BE2C (cell line): Measurements from ENCODE around the gene IL7R.
"Not testable (repeated sequence)": the region's sequence is repeated elsewhere in the genome, so short reads cannot be mapped to it uniquely, and the experiment has no call there.

Experiments used
- DNase-seq: peaks from one replicate; pipeline ENCODE4 v3.0.0-alpha.2; 2020
- H3K27me3 ChIP-seq: fragments of 250-450 bp; sonication (Bioruptor Pico); 2 replicates; pipeline ENCODE4 v1.5.1; 2020; ENCODE audit warnings: mild to moderate bottlenecking
- H3K36me3 ChIP-seq: fragments of 250-450 bp; sonication (Bioruptor Pico); 2 replicates; pipeline ENCODE4 v1.5.1; 2020; ENCODE audit warnings: mild to moderate bottlenecking
- H3K4me1 ChIP-seq: fragments of 250-450 bp; sonication (Bioruptor Pico); 2 replicates; pipeline ENCODE4 v1.5.1; 2020
- H3K4me3 ChIP-seq: 2 replicates; pipeline ENCODE4 v1.5.1; 2011; ENCODE audit warnings: low read depth, low read length
- H3K9me3 ChIP-seq: fragments of 250-450 bp; sonication (Bioruptor Pico); 2 replicates; pipeline ENCODE4 v1.5.1; 2020
- TF ChIP-seq, protein P1 (sequence below): IDR thresholded peaks from 2 replicates; pipeline ENCODE4 v1.5.1; 2012; ENCODE audit warnings: mild to moderate bottlenecking, low read depth, low read length

Gene IL7R

DNA sequence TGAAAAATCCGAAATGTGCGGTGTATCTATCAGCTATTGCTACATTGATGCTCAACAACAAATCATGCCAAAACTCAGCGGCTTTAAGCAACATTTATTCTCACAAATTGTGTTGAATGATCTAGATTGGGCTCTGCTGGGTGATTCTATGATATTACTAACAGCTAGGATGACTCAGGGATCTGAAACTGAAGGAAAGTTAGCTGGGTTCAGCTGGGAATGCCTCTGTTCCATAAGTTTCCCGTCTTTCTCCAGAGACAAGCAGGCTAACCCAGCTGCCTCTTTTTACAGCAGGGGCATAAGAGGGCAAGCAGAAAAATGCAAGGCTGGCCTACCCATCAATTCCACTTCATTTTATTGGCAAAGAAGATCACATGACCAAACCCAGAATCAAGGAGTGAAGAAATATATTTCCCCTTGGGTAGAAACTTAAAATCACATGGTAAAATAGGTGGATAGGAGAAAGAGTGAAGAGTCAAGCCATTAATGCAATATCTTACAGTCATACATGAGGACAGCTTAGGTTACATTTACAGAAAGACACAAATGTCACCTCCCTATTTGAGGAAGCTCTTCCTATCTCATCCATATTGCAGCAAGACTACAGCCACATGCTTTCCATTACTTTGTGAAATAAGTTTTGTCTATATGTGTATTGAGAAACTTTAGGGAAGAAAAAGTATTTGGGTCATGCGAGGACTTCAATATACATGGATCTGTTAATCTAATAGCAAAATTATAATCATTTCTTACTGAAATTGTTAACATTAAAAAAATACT, 30.8 kb downstream of the IL7R start:
- DNase-seq = no peak
- no peaks in the 10 kb centered on the region for H3K27me3 ChIP-seq
- TF ChIP-seq, protein P1, sequence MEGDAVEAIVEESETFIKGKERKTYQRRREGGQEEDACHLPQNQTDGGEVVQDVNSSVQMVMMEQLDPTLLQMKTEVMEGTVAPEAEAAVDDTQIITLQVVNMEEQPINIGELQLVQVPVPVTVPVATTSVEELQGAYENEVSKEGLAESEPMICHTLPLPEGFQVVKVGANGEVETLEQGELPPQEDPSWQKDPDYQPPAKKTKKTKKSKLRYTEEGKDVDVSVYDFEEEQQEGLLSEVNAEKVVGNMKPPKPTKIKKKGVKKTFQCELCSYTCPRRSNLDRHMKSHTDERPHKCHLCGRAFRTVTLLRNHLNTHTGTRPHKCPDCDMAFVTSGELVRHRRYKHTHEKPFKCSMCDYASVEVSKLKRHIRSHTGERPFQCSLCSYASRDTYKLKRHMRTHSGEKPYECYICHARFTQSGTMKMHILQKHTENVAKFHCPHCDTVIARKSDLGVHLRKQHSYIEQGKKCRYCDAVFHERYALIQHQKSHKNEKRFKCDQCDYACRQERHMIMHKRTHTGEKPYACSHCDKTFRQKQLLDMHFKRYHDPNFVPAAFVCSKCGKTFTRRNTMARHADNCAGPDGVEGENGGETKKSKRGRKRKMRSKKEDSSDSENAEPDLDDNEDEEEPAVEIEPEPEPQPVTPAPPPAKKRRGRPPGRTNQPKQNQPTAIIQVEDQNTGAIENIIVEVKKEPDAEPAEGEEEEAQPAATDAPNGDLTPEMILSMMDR = no peak
- H3K9me3 ChIP-seq = no peaks in the 10 kb centered on the region
- H3K4me1 ChIP-seq = no peaks in the 10 kb centered on the region
- no peak overlapping the region for H3K4me3 ChIP-seq
- H3K36me3 ChIP-seq = no peaks in the 10 kb centered on the region

DNA sequence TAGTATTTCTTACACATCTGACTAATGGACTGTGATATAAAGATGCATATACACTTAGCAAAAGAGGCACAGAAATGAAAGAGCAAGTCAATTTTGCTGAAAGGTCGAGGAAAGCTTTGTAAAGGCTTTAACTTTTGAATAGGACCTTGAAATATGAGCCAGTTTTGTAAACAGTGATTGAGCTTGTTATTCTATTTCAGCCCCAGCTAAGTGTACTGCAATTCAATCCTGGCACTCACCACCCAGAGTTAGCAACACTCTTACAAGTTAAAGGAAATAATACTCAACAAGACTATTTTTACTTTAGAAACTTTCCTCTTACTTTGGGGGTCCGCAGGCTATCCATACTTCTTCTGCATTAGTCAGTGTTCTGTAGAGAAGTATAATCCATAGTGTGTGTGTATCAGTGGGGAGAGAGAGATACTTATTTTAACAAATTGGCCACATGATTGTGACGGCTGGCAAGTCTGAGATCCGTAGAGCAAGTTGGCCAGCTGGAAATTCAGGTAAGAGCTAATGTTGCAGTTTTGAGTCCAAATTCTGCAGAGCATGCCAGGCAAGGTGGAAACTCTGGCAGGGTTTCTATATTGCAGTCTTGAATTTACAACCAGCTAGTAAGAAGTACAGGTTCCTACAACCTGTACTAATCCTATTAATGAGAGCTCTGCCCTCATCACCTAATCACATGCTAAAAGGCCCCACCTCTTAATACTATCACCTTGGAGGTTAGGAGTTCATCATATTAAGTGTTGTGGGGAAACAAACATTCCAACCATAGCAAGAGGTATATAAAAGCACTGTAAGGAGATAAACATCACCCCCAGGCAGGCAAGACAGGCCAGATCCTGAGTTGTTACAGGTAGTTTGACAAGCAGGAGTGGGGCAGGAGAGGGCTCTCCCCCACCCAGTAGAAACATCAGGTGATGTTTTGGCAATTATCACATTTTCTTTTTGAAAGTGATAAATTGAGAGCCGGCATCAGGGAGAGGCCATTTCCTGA, 33.6 kb downstream of the IL7R start:
- H3K4me3 ChIP-seq = no peak overlapping the region
- H3K27me3 ChIP-seq = no peaks in the 10 kb centered on the region
- no peaks in the 10 kb centered on the region for H3K36me3 ChIP-seq
- DNase-seq = no peak
- H3K9me3 ChIP-seq = no peaks in the 10 kb centered on the region
- no peaks in the 10 kb centered on the region for H3K4me1 ChIP-seq
- TF ChIP-seq, protein P1 = no peak

DNA sequence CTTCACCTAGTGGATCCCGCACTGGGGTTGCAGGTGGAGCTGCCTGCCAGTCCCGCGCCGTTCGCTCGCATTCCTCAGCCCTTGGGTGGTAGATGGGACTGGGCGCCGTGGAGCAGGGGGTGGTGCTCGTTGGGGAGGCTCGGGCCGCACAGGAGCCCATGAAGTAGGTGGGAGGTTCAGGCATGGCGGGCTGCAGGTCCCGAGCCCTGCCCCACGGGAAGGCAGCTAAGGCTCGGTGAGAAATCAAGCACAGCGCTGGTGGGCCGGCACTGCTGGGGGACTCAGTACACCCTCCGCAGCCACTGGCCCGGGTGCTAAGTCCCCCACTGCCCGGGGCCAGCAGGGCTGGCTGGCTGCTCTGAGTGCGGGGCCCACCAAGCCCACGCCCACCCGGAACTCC, 36.1 kb downstream of the IL7R start:
- not testable (repeated sequence) for H3K27me3 ChIP-seq, H3K36me3 ChIP-seq, DNase-seq, H3K9me3 ChIP-seq, H3K4me3 ChIP-seq, H3K4me1 ChIP-seq

DNA sequence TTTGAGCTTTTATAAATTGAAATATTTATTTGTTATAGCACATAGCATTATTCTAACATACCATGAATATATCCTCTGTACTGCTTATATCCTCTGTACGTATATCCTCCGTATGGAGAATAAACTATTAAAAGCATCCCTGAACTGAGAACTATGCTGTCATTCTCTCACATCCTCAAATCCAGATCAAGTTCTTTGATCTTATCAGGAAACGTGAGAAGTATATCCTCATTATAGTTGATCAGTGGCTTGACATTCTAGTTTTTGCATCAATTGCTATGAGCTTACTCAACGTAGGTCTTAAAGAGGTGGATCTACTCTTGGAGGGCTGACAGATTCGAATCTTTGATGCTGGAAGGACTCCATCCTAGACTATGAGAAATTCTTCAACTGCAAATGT, 37.4 kb downstream of the IL7R start:
- DNase-seq = no peak
- TF ChIP-seq, protein P1 = no peak
- H3K4me3 ChIP-seq = no peak overlapping the region
- H3K9me3 ChIP-seq = no peaks in the 10 kb centered on the region
- no peaks in the 10 kb centered on the region for H3K27me3 ChIP-seq
- no peaks in the 10 kb centered on the region for H3K36me3 ChIP-seq
- H3K4me1 ChIP-seq = no peaks in the 10 kb centered on the region

DNA sequence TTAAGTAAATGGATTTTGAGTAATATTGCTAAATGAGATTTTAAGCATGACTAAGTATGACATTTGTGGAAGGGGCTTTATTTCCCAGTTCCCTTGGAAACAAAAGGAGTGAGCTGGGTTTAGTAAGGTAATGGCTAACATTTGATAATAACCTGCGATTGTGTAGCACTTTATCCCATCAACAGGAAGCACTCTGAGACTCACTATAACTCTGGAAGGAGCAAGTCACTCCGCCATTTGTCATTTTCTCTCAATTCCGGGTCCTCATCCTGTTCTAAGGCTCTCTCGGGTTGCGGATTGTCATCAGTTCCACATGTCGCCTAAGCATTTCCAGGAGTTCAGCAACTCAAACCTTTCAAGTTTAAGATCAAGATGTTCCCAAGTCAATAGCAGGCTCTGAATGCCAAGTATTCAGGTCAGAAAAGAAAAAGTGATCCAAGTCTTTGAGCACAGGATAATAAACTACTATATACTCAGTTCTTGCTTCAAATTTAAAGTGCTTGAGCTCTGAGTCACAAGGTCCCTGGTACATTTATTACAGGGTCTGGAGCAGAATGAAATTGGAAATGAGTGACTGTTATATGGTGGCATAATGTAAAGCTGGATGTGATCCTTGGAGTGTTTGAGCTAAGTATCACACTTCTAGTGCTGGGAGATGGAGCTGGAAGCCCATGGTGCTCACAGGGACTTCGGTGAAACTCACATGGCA, 42.4 kb downstream of the IL7R start:
- Histone ChIP-seq H3K9me3 (no peaks in the 10 kb centered on the region), H3K36me3 (no peaks in the 10 kb centered on the region), H3K27me3 (0 out of 2 replicates have a peak, but pooled peaks cover 3% of the 10 kb centered on the region), H3K4me1 (no peaks in the 10 kb centered on the region), H3K4me3 (no peak overlapping the region)
- no peak for DNase-seq
- TF ChIP-seq, protein P1 = no peak

DNA sequence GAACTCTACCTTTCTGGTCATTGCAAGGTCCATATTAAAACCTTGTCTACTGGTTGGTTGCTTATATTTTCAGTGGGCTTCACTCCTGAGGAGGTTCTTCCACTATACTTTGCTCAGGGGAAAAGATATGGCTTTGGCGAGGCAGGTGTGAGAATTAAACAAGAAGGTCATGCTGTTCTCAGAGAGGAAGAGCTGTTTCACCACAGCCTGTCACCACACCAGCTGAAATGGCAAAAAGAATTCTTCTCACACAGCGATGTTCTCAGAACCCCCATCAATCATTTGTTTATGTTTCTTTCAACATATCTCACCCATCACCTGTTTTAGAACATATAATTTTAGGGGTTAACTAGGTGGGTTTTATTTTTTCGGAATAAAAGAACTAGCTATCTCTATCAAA, 43.1 kb downstream of the IL7R start:
- Histone ChIP-seq H3K36me3 (no peaks in the 10 kb centered on the region), H3K4me1 (no peaks in the 10 kb centered on the region), H3K9me3 (no peaks in the 10 kb centered on the region), H3K27me3 (0 out of 2 replicates have a peak, but pooled peaks cover 3% of the 10 kb centered on the region), H3K4me3 (no peak overlapping the region)
- DNase-seq = no peak
- TF ChIP-seq, protein P1 = no peak
